ENCODE results near the gene MMAA.

DNA sequence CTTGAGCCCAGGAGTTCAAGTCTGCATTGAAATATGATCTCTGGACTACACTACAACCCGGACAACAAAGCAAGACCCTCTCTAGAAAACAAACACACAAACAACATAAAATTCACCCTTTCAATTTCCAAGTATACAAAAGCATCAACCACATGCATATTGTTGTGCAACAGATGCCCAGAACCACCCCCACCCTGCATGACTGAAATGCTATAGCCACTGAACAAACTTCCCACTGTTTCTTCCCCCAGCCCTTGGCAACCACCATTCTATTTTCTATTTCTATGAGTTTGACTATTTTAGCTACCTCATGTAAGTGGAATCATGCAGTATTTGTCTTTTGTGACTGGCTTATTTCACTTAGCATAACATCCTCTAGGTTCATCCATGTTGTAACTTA is 46.6 kb downstream of the MMAA start:
- TF ChIP-seq CTCF (IDR thresholded peaks at IDR 0.05), result no peak
- no peak for TF ChIP-seq ZFX (IDR thresholded peaks at IDR 0.05; ENCODE audit: borderline replicate concordance)

Data from 22Rv1 (cell line).